IMR-90 (cell line): ENCODE data around the gene CFAP20.

Source experiments
- CEBPB ChIP-seq: IDR thresholded peaks from 2 replicates; pipeline ENCODE4 v1.6.1; 2012; ENCODE audit warnings: low read depth, low read length, improper control_type of control experiment
- CHD1 ChIP-seq: IDR thresholded peaks from 2 replicates; pipeline ENCODE4 v1.6.1; 2012; ENCODE audit warnings: low read depth, low read length, improper control_type of control experiment
- ELK1 ChIP-seq: fragments of 150-350 bp; IDR thresholded peaks from 2 replicates; pipeline ENCODE4 v1.6.1; 2016; ENCODE audit warnings: low read depth, mild to moderate bottlenecking, low read length, moderate library complexity, borderline replicate concordance
- FOS ChIP-seq: fragments of 150-350 bp; IDR thresholded peaks from 2 replicates; pipeline ENCODE4 v1.6.1; 2016; ENCODE audit warnings: low read depth, low read length
- MAFK ChIP-seq: IDR thresholded peaks from 2 replicates; pipeline ENCODE4 v1.6.1; 2012; ENCODE audit warnings: low read depth, low read length, improper control_type of control experiment
- MXI1 ChIP-seq: IDR thresholded peaks from 2 replicates; pipeline ENCODE4 v1.6.1; 2012; ENCODE audit warnings: low read depth, mild to moderate bottlenecking, low read length, moderate library complexity, borderline replicate concordance
- POLR2A ChIP-seq: IDR thresholded peaks from 2 replicates; pipeline ENCODE4 v1.6.1; 2012; ENCODE audit warnings: mild to moderate bottlenecking, low read depth, low read length
- RAD21 ChIP-seq: IDR thresholded peaks from 2 replicates; pipeline ENCODE4 v1.6.1; 2012; ENCODE audit warnings: low read length, improper control_type of control experiment
- RCOR1 ChIP-seq: IDR thresholded peaks from 2 replicates; pipeline ENCODE4 v1.6.1; 2012; ENCODE audit warnings: mild to moderate bottlenecking, low read length, improper control_type of control experiment; ENCODE audit not compliant: insufficient replicate concordance
- RFX5 ChIP-seq: IDR thresholded peaks from 2 replicates; pipeline ENCODE4 v1.8.0; 2012; ENCODE audit warnings: low read depth, mild to moderate bottlenecking, low read length, moderate library complexity
- TF ChIP-seq, protein P1 (sequence below): conservative IDR thresholded peaks from 2 replicates; pipeline ENCODE4 v1.5.1; 2012; ENCODE audit warnings: mild to moderate bottlenecking, low read depth, low read length, improper control_type of control experiment

GRCh38 chr16:58088091-58088490, 41.1 kb downstream of the CFAP20 start:
- no peak for TF ChIP-seq RAD21
- no peak for TF ChIP-seq FOS
- no peak for TF ChIP-seq POLR2A
- no peak for TF ChIP-seq RCOR1
- TF ChIP-seq MXI1: no peak
- no peak for TF ChIP-seq MAFK
- TF ChIP-seq, protein P1, sequence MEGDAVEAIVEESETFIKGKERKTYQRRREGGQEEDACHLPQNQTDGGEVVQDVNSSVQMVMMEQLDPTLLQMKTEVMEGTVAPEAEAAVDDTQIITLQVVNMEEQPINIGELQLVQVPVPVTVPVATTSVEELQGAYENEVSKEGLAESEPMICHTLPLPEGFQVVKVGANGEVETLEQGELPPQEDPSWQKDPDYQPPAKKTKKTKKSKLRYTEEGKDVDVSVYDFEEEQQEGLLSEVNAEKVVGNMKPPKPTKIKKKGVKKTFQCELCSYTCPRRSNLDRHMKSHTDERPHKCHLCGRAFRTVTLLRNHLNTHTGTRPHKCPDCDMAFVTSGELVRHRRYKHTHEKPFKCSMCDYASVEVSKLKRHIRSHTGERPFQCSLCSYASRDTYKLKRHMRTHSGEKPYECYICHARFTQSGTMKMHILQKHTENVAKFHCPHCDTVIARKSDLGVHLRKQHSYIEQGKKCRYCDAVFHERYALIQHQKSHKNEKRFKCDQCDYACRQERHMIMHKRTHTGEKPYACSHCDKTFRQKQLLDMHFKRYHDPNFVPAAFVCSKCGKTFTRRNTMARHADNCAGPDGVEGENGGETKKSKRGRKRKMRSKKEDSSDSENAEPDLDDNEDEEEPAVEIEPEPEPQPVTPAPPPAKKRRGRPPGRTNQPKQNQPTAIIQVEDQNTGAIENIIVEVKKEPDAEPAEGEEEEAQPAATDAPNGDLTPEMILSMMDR: no peak
- TF ChIP-seq ELK1: no peak
- no peak for TF ChIP-seq CHD1
- no peak for TF ChIP-seq RFX5
- no peak for TF ChIP-seq CEBPB
